Transverse colon (tissue), 4 donors: ENCODE measurements around the gene SCNN1A.
A peak's percentile ranks its signal among the peaks of the same experiment; 100 is the strongest.

Experiments used
- EP300 ChIP-seq: sonication (generic); formaldehyde crosslinking; IDR thresholded peaks from one replicate; pipeline ENCODE4 v1.6.1; 2017; ENCODE audit warnings: antibody characterized with exemption, low read depth
- POLR2A ChIP-seq: fragments of 450-650 bp; IDR thresholded peaks from one replicate; pipeline ENCODE4 v1.6.1; 2016; ENCODE audit warnings: antibody characterized with exemption, mild to moderate bottlenecking, moderate library complexity
- POLR2AphosphoS5 ChIP-seq, 3 donors: sonication (generic); formaldehyde crosslinking; IDR thresholded peaks; one replicate each; pipeline ENCODE4 v1.6.1; 2016; ENCODE audit warnings: antibody characterized with exemption in 3 of 3
- TF ChIP-seq, protein P1 (sequence below), 5 experiments: fragments of 200-600 bp in 3 of 5; fragments of 450-650 bp in 2 of 5; sonication (generic) in 3 of 5; IDR thresholded peaks; 1 replicate in 2 of 5; 2 replicates in 3 of 5; pipeline ENCODE4 v1.5.1; 2016 to 2017; ENCODE audit warnings: antibody characterized with exemption in 5 of 5, inconsistent platforms in 3 of 5, mild to moderate bottlenecking in 2 of 5, moderate library complexity in 1 of 5

DNA sequence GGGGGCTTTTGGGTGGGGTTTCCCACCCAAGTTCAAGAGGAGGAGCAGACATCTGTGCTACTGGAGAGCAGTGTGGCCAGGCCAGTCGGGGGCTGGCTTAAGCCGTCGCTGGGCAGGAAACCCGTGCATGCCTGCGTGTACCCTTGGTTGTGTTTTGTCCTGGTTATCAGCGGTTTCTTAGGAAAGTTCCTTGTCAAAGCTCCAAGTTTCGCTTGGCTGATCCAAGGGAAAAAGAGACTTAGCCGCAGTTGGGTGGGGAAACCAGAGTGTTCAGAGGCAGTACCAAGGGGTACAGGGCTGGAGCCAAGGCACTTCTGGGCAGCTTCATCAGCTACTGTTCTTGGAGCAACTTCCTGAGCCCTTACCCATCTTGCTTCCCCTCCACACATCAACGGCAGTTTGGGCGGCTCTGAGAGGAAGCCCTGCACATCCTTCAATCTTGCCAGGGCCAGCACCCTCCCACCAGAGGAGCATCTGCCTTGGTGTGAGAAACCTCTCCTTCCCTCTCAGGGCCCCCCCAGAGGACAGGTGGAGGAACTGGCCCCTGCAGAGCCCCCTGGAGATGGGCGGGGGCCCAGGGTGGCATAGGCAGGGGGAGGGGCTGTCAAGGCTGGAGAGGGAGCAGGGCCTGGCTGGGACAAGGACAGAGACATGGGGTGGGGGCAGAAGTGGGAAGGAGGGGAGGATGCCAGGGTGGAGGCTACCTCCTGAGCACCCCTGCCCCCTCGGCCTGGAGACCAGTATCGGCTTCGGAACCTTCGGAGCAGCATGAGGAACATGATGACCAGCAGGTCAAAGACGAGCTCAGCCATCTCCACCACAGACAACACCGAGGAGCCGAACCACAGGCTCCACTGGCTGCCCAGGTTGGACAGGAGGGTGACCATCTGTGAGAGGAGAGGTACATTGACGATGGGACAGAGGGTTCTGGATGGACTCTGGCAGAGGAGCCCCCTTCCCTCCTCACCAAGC is 27.7 kb downstream of the SCNN1A start:
- TF ChIP-seq POLR2A (no peak), EP300 (no peak), POLR2AphosphoS5 (IDR thresholded peaks at IDR 0.05) (peak in 2 of 3 donors; percentile 25 to 40)
- TF ChIP-seq, protein P1, sequence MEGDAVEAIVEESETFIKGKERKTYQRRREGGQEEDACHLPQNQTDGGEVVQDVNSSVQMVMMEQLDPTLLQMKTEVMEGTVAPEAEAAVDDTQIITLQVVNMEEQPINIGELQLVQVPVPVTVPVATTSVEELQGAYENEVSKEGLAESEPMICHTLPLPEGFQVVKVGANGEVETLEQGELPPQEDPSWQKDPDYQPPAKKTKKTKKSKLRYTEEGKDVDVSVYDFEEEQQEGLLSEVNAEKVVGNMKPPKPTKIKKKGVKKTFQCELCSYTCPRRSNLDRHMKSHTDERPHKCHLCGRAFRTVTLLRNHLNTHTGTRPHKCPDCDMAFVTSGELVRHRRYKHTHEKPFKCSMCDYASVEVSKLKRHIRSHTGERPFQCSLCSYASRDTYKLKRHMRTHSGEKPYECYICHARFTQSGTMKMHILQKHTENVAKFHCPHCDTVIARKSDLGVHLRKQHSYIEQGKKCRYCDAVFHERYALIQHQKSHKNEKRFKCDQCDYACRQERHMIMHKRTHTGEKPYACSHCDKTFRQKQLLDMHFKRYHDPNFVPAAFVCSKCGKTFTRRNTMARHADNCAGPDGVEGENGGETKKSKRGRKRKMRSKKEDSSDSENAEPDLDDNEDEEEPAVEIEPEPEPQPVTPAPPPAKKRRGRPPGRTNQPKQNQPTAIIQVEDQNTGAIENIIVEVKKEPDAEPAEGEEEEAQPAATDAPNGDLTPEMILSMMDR (IDR thresholded peaks at IDR 0.05), result no peak
